Testis (tissue), 2 donors: ENCODE results near the gene RUNX1.

ENCODE experiments used
- CTCF ChIP-seq, 3 experiments: fragments of 450-650 bp in 2 of 3; fragments of 200-600 bp in 1 of 3; sonication (generic) in 1 of 3; IDR thresholded peaks; one replicate each; pipeline ENCODE4 v1.5.1; 2016 to 2019; ENCODE audit warnings: antibody characterized with exemption in 3 of 3, mild to moderate bottlenecking in 2 of 3, moderate library complexity in 1 of 3
- POLR2A ChIP-seq: fragments of 450-650 bp; IDR thresholded peaks from one replicate; pipeline ENCODE4 v1.6.1; 2017; ENCODE audit warnings: antibody characterized with exemption, mild to moderate bottlenecking, moderate library complexity

- TF ChIP-seq CTCF (IDR thresholded peaks at IDR 0.05) (no peak), POLR2A (no peak)
These were observed 226.9 kb downstream of the RUNX1 start for GRCh38 chr21:34822168-34822567.
